ENCODE measurements around the gene ZNF845. TPM values are rescaled to one million over a fixed set of nuclear protein-coding genes. Genes with fewer than 3 reads are reported as not detected.

ZNF845 gene
- total and polyA plus RNA-seq, 10 of the 15 experiments (the other 5 are each of a cell fraction or from before 2014, with no cell fraction given): 0.58 to 8.2 (median 4.1) TPM

- TF ChIP-seq DPF2 (IDR thresholded peaks at IDR 0.05) (no peak), RB1 (IDR thresholded peaks at IDR 0.05; ENCODE audit: borderline replicate concordance) (0 out of 2 replicates have a peak, but pooled peaks have one; percentile 39), BHLHE40 (IDR thresholded peaks at IDR 0.05; ENCODE audit: borderline replicate concordance in 1 of 2, low read depth in 2 of 2, low read length in 1 of 2) (no peak), JUND (IDR thresholded peaks at IDR 0.05; ENCODE audit: low read depth, low read length) (no peak), CBFB (IDR thresholded peaks at IDR 0.05; ENCODE audit: low read depth) (peak; percentile 31; the same call in 1 of the 2 replicates), ZNF207 (IDR thresholded peaks at IDR 0.05; ENCODE audit: borderline replicate concordance) (no peak), CREM (IDR thresholded peaks at IDR 0.05; ENCODE audit: low read depth) (no peak), IRF4 (IDR thresholded peaks at IDR 0.05; ENCODE audit: low read depth, low read length) (no peak), ATF7 (IDR thresholded peaks at IDR 0.05; ENCODE audit: low read depth) (no peak), RBBP5 (conservative IDR thresholded peaks at IDR 0.05) (no peak), NFIC (IDR thresholded peaks at IDR 0.05; ENCODE audit: low read depth, low read length) (no peak), NR2C2 (IDR thresholded peaks at IDR 0.05; ENCODE audit: borderline replicate concordance, control insufficient read depth, insufficient read length, low read depth) (no peak), NR2F1 (conservative IDR thresholded peaks at IDR 0.05) (no peak), MEF2A (IDR thresholded peaks at IDR 0.05; ENCODE audit: insufficient read depth, low read depth, low read length) (no peak), SKIL (IDR thresholded peaks at IDR 0.05; ENCODE audit: low read depth, poor library complexity, severe bottlenecking) (no peak), SREBF2 (IDR thresholded peaks at IDR 0.05; ENCODE audit: low read length) (no peak), EP300 (IDR thresholded peaks at IDR 0.05; ENCODE audit: borderline replicate concordance in 1 of 2, control insufficient read depth in 1 of 2, low read depth in 2 of 2, low read length in 2 of 2) (no peak; a peak in 1 of 4 replicates), HDAC2 (IDR thresholded peaks at IDR 0.05) (no peak), BCLAF1 (IDR thresholded peaks at IDR 0.05) (no peak), NR2C1 (IDR thresholded peaks at IDR 0.05) (no peak), BCL11A (IDR thresholded peaks at IDR 0.05; ENCODE audit: low read depth, low read length) (no peak), MXI1 (IDR thresholded peaks at IDR 0.05; ENCODE audit: low read depth, low read length) (no peak), EGR1 (IDR thresholded peaks at IDR 0.05; ENCODE audit: borderline replicate concordance in 1 of 2, low read depth in 2 of 2, low read length in 2 of 2) (no peak), HSF1 (IDR thresholded peaks at IDR 0.05; ENCODE audit: low read depth, low read length) (no peak), TBL1XR1 (IDR thresholded peaks at IDR 0.05; ENCODE audit: low read depth, low read length) (no peak)
Measured at GRCh38 chr19:53333463-53334449, at the start of gene ZNF845 (continued).

Data from GM12878 (cell line).